BE2C (cell line): Measurements from ENCODE around the gene SOX5.

Source experiments
- DNase-seq: peaks from one replicate; pipeline ENCODE4 v3.0.0-alpha.2; 2020
- H3K27me3 ChIP-seq: fragments of 250-450 bp; sonication (Bioruptor Pico); 2 replicates; pipeline ENCODE4 v1.5.1; 2020; ENCODE audit warnings: mild to moderate bottlenecking
- H3K36me3 ChIP-seq: fragments of 250-450 bp; sonication (Bioruptor Pico); 2 replicates; pipeline ENCODE4 v1.5.1; 2020; ENCODE audit warnings: mild to moderate bottlenecking
- H3K4me1 ChIP-seq: fragments of 250-450 bp; sonication (Bioruptor Pico); 2 replicates; pipeline ENCODE4 v1.5.1; 2020
- H3K4me3 ChIP-seq: 2 replicates; pipeline ENCODE4 v1.5.1; 2011; ENCODE audit warnings: low read depth, low read length
- H3K9me3 ChIP-seq: fragments of 250-450 bp; sonication (Bioruptor Pico); 2 replicates; pipeline ENCODE4 v1.5.1; 2020
- CTCF ChIP-seq: IDR thresholded peaks from 2 replicates; pipeline ENCODE4 v1.5.1; 2012; ENCODE audit warnings: mild to moderate bottlenecking, low read depth, low read length

Gene SOX5

GRCh38 chr12:23815810-23816209, 133.7 kb downstream of the SOX5 start:
- H3K4me3 ChIP-seq: no peak overlapping the region
- no peaks in the 10 kb centered on the region for H3K9me3 ChIP-seq
- DNase-seq: no peak
- no peaks in the 10 kb centered on the region for H3K4me1 ChIP-seq
- H3K27me3 ChIP-seq: no peaks in the 10 kb centered on the region
- TF ChIP-seq CTCF: no peak
- H3K36me3 ChIP-seq: no peaks in the 10 kb centered on the region

GRCh38 chr12:23813206-23813605, 136.3 kb downstream of the SOX5 start:
- TF ChIP-seq CTCF: no peak
- Histone ChIP-seq H3K4me1 (no peaks in the 10 kb centered on the region; the same call in 1 of the 2 replicates), H3K4me3 (no peak overlapping the region), H3K27me3 (no peaks in the 10 kb centered on the region), H3K9me3 (no peaks in the 10 kb centered on the region), H3K36me3 (no peaks in the 10 kb centered on the region)
- DNase-seq: no peak

- Histone ChIP-seq H3K9me3 (no peaks in the 10 kb centered on the region), H3K27me3 (no peaks in the 10 kb centered on the region), H3K36me3 (no peaks in the 10 kb centered on the region), H3K4me1 (no peaks in the 10 kb centered on the region; the same call in 1 of the 2 replicates), H3K4me3 (no peak overlapping the region)
- no peak for TF ChIP-seq CTCF
- no peak for DNase-seq
Measured at GRCh38 chr12:23810329-23810902, 139.1 kb downstream of the SOX5 start.

GRCh38 chr12:23803540-23803939, 145.9 kb downstream of the SOX5 start:
- H3K27me3 ChIP-seq: no peaks in the 10 kb centered on the region

GRCh38 chr12:23795494-23795893, 154.0 kb downstream of the SOX5 start:
- TF ChIP-seq CTCF: no peak
- Histone ChIP-seq H3K4me3 (no peak overlapping the region), H3K9me3 (no peaks in the 10 kb centered on the region), H3K27me3 (no peaks in the 10 kb centered on the region), H3K4me1 (no peaks in the 10 kb centered on the region), H3K36me3 (no peaks in the 10 kb centered on the region)
- no peak for DNase-seq

More at GRCh38 chr12:23803540-23803939, 145.9 kb downstream of the SOX5 start:
- no peak for DNase-seq
- Histone ChIP-seq H3K36me3 (no peaks in the 10 kb centered on the region), H3K4me1 (no peaks in the 10 kb centered on the region), H3K9me3 (no peaks in the 10 kb centered on the region), H3K4me3 (no peak overlapping the region)
- no peak for TF ChIP-seq CTCF

- no peaks in the 10 kb centered on the region for H3K27me3 ChIP-seq
- H3K36me3 ChIP-seq: no peaks in the 10 kb centered on the region
- H3K9me3 ChIP-seq: no peaks in the 10 kb centered on the region
- no peak overlapping the region for H3K4me3 ChIP-seq
- no peak for TF ChIP-seq CTCF
- DNase-seq: no peak
- H3K4me1 ChIP-seq: no peaks in the 10 kb centered on the region
Measured at GRCh38 chr12:23781118-23781517, 168.4 kb downstream of the SOX5 start.
